ENCODE measurements around the gene NXPE3.

NXPE3 gene

GRCh38 chr3:101851850-101852714, 73.1 kb downstream of the NXPE3 start:
- Mint-ChIP-seq H3K4me3 (peak overlapping the region; percentile 89 to 94 (median 92)), H3K27me3 (ENCODE audit: low read depth) (no peaks in the 10 kb centered on the region), H3K36me3 (ENCODE audit: low read depth) (peaks cover 57% of the 10 kb centered on the region), H3K9me3 (no peaks in the 10 kb centered on the region), H3K4me1 (peaks cover 18% of the 10 kb centered on the region), H3K27ac (no peak overlapping the region)
- TF ChIP-seq CTCF (IDR thresholded peaks at IDR 0.05; ENCODE audit: unreplicated experiment in 3 of 3), result no peak

DNA sequence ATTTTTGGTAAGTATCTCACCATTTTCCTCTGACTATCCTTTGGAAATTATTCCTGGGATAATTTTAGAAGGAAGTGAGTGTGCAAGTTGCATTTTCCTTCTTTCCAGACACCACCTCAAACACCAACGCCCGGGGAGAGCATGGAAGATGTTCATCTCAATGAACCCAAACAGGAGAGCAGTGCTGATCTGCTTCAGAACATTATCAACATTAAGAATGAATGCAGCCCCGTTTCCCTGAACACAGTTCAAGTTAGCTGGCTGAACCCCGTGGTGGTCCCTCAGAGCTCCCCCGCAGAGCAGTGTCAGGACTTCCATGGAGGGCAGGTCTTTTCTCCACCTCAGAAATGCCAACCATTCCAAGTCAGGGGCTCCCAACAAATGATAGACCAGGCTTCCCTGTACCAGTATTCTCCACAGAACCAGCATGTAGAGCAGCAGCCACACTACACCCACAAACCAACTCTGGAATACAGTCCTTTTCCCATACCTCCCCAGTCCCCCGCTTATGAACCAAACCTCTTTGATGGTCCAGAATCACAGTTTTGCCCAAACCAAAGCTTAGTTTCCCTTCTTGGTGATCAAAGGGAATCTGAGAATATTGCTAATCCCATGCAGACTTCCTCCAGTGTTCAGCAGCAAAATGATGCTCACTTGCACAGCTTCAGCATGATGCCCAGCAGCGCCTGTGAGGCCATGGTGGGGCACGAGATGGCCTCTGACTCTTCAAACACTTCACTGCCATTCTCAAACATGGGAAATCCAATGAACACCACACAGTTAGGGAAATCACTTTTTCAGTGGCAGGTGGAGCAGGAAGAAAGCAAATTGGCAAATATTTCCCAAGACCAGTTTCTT, 74.2 kb downstream of the NXPE3 start:
- TF ChIP-seq CTCF (IDR thresholded peaks at IDR 0.05; ENCODE audit: unreplicated experiment in 3 of 3), result no peak
- Mint-ChIP-seq H3K4me1 (peaks cover 18% of the 10 kb centered on the region), H3K27me3 (ENCODE audit: low read depth) (no peaks in the 10 kb centered on the region), H3K4me3 (peak overlapping the region in 1 of 3 experiments; percentile 6), H3K36me3 (ENCODE audit: low read depth) (peaks cover 67% of the 10 kb centered on the region), H3K27ac (no peak overlapping the region), H3K9me3 (no peaks in the 10 kb centered on the region)

DNA sequence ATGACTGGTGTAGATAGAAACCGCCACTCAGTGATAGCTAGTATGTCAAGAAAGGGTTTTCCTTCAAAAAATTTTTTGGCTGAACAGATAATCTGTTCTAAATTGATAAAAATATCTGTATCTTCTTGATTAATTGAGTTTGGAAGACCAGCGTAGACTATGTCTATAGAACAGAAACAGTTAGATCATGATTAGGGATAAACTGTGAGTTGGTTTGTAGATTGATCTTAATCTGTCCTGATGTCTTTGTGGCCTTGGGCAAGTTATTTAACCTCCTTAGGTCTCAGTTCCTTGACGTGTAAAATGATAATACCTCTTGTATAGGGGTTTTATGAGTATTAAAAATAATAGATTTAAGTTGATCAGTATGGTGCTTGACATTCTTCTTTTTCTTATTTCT, 75.0 kb downstream of the NXPE3 start:
- H3K4me1 Mint-ChIP-seq, result peaks cover 18% of the 10 kb centered on the region
- TF ChIP-seq CTCF (IDR thresholded peaks at IDR 0.05; ENCODE audit: unreplicated experiment in 3 of 3), result no peak
- H3K36me3 Mint-ChIP-seq (ENCODE audit: low read depth), result peaks cover 75% of the 10 kb centered on the region
- H3K27ac Mint-ChIP-seq, result no peak overlapping the region
- H3K9me3 Mint-ChIP-seq, result no peaks in the 10 kb centered on the region
- H3K4me3 Mint-ChIP-seq, result no peak overlapping the region
- no peaks in the 10 kb centered on the region for H3K27me3 Mint-ChIP-seq (ENCODE audit: low read depth)

GRCh38 chr3:101854608-101855304, 75.7 kb downstream of the NXPE3 start:
- H3K27me3 Mint-ChIP-seq (ENCODE audit: low read depth), result no peaks in the 10 kb centered on the region
- H3K4me3 Mint-ChIP-seq, result no peak overlapping the region
- H3K27ac Mint-ChIP-seq, result no peak overlapping the region
- no peaks in the 10 kb centered on the region for H3K9me3 Mint-ChIP-seq
- H3K36me3 Mint-ChIP-seq (ENCODE audit: low read depth), result peaks cover 83% of the 10 kb centered on the region
- peaks cover 18% of the 10 kb centered on the region for H3K4me1 Mint-ChIP-seq
- TF ChIP-seq CTCF (IDR thresholded peaks at IDR 0.05; ENCODE audit: unreplicated experiment in 3 of 3), result no peak

DNA sequence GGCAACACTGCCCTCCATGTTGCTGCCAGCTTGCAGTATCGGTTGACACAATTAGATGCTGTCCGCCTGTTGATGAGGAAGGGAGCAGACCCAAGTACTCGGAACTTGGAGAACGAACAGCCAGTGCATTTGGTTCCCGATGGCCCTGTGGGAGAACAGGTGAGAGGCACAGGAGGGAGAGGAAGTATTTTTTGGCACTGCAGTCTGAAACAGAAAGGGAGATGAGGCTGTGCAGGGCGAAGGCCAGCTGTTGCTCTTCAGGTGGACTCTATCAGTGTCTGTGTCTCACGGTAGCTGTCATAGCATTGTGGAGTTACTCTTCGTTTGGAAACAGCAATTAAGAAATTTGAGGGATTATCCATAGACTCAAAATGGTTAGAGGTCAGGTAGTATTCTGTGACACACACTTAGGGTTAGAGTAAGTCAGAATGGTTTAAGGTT, 78.3 kb downstream of the NXPE3 start:
- Mint-ChIP-seq H3K36me3 (ENCODE audit: low read depth) (peaks cover 85% of the 10 kb centered on the region), H3K27me3 (ENCODE audit: low read depth) (no peaks in the 10 kb centered on the region), H3K4me3 (no peak overlapping the region), H3K4me1 (no peaks in the 10 kb centered on the region), H3K9me3 (no peaks in the 10 kb centered on the region), H3K27ac (no peak overlapping the region)
- no peak for TF ChIP-seq CTCF (IDR thresholded peaks at IDR 0.05; ENCODE audit: unreplicated experiment in 3 of 3)

Measured in nephron (organoid).